MM.1S (cell line): ENCODE measurements around the gene AKR1E2.

Experiments used
- DNase-seq: peaks from one replicate; pipeline ENCODE4 v3.0.0-alpha.2; 2015
- H2AFZ ChIP-seq: fragments of 300-600 bp; sonication (generic); 2 replicates; pipeline ENCODE4 v1.6.0; 2016; ENCODE audit warnings: antibody characterized with exemption, low read length
- H3F3A ChIP-seq: fragments of 300-600 bp; sonication (generic); 2 replicates; pipeline ENCODE4 v1.6.1; 2016; ENCODE audit warnings: mild to moderate bottlenecking, antibody characterized with exemption, low read length, moderate library complexity, mixed read lengths; ENCODE audit not compliant: insufficient read depth
- H3K27ac ChIP-seq: fragments of 300-600 bp; sonication (generic); 2 replicates; pipeline ENCODE4 v1.5.1; 2016; ENCODE audit warnings: mild to moderate bottlenecking, low read length
- H3K27me3 ChIP-seq: fragments of 300-600 bp; sonication (generic); replicated peaks from 2 replicates; pipeline ENCODE4 v1.6.0; 2016; ENCODE audit warnings: low read length; ENCODE audit not compliant: insufficient read depth
- H3K36me3 ChIP-seq: fragments of 300-600 bp; sonication (generic); replicated peaks from 2 replicates; pipeline ENCODE4 v1.6.1; 2016; ENCODE audit warnings: mild to moderate bottlenecking, low read length, mixed read lengths; ENCODE audit not compliant: insufficient read depth
- H3K4me1 ChIP-seq: fragments of 300-600 bp; sonication (generic); 2 replicates; pipeline ENCODE4 v1.6.1; 2016; ENCODE audit warnings: low read length, mixed read lengths
- H3K4me2 ChIP-seq: fragments of 300-600 bp; sonication (generic); 2 replicates; pipeline ENCODE4 v1.6.0; 2016; ENCODE audit warnings: low read depth, low read length
- H3K4me3 ChIP-seq: fragments of 300-600 bp; sonication (generic); 2 replicates; pipeline ENCODE4 v1.5.1; 2016; ENCODE audit warnings: low read length, mixed read lengths
- H3K79me2 ChIP-seq: fragments of 300-600 bp; sonication (generic); 2 replicates; pipeline ENCODE4 v1.6.1; 2016; ENCODE audit warnings: mixed run types, low read length, mixed read lengths
- H3K9ac ChIP-seq: fragments of 300-600 bp; sonication (generic); 2 replicates; pipeline ENCODE4 v1.6.1; 2016; ENCODE audit warnings: low read length, mixed read lengths
- H3K9me2 ChIP-seq: fragments of 300-600 bp; sonication (generic); replicated peaks from 2 replicates; pipeline ENCODE4 v1.6.1; 2016; ENCODE audit warnings: mild to moderate bottlenecking, low read length, mixed read lengths; ENCODE audit not compliant: insufficient read depth
- H3K9me3 ChIP-seq: fragments of 300-600 bp; sonication (generic); replicated peaks from 2 replicates; pipeline ENCODE4 v1.6.1; 2016; ENCODE audit warnings: mild to moderate bottlenecking, low read length, mixed read lengths; ENCODE audit not compliant: insufficient read depth
- H4K20me1 ChIP-seq: fragments of 300-600 bp; sonication (generic); 2 replicates; pipeline ENCODE4 v1.6.1; 2016; ENCODE audit warnings: mild to moderate bottlenecking, low read length, moderate library complexity, mixed read lengths; ENCODE audit not compliant: insufficient read depth
- EZH2 ChIP-seq: fragments of 300-600 bp; sonication (generic); optimal IDR thresholded peaks from 2 replicates; pipeline ENCODE3; 2017; ENCODE audit warnings: low read depth, mild to moderate bottlenecking, antibody characterized with exemption, low read length, mixed read lengths
- EZH2phosphoT487 ChIP-seq: fragments of 300-600 bp; sonication (generic); IDR thresholded peaks from 2 replicates; pipeline ENCODE4 v1.6.1; 2018; ENCODE audit warnings: antibody characterized with exemption, low read length
- TF ChIP-seq, protein P1 (sequence below): fragments of 300-600 bp; sonication (generic); IDR thresholded peaks from 2 replicates; pipeline ENCODE4 v1.5.1; 2016; ENCODE audit warnings: antibody characterized with exemption, low read length, mixed read lengths

Gene AKR1E2

DNA sequence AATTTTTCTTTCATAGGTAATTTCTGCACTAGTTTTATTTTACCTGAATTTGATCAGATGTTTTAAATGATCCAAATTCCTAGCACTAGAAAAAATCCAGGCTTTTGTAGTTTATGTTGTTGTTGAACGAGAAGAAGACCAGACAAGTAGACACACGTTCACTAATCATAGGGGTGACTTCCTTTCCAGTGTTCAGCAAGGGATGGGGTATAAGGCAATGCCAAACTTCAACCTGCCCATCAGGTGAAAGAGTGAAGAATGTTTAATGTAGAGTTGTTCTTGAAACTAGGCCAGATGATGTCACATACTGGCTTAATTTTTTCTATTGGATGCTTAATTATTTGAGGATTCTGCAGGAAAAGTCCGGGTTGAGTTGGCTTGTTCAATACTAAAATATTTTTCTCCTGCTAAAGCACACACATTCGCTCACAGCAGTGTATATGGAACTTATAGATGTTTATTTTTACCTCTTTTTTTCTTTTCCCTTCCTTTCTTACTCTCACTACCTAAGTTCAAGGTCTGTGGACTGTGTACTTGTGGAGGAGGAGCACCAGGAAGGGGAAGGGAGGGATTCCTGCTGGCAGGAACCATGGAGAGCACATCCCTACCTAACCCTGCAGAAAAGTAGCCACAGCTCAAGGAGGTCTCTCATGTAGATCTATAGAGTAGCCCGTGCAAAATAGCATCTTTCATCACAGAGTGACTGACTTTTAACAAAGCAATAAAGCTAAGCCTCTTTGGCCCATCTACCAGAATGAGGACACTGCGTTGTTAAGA, 23.1 kb upstream of the AKR1E2 start:
- H3K36me3 ChIP-seq, result no peaks in the 10 kb centered on the region
- H2AFZ ChIP-seq, result no peak overlapping the region
- H3K9me2 ChIP-seq, result no peaks in the 10 kb centered on the region
- TF ChIP-seq, protein P1, sequence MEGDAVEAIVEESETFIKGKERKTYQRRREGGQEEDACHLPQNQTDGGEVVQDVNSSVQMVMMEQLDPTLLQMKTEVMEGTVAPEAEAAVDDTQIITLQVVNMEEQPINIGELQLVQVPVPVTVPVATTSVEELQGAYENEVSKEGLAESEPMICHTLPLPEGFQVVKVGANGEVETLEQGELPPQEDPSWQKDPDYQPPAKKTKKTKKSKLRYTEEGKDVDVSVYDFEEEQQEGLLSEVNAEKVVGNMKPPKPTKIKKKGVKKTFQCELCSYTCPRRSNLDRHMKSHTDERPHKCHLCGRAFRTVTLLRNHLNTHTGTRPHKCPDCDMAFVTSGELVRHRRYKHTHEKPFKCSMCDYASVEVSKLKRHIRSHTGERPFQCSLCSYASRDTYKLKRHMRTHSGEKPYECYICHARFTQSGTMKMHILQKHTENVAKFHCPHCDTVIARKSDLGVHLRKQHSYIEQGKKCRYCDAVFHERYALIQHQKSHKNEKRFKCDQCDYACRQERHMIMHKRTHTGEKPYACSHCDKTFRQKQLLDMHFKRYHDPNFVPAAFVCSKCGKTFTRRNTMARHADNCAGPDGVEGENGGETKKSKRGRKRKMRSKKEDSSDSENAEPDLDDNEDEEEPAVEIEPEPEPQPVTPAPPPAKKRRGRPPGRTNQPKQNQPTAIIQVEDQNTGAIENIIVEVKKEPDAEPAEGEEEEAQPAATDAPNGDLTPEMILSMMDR, result no peak
- TF ChIP-seq EZH2, result no peak
- no peak for TF ChIP-seq EZH2phosphoT487
- no peak overlapping the region for H3K27ac ChIP-seq
- no peak for DNase-seq
- H3K9ac ChIP-seq, result no peak overlapping the region
- H3K27me3 ChIP-seq, result no peaks in the 10 kb centered on the region
- H3K4me2 ChIP-seq, result no peak overlapping the region
- H3K79me2 ChIP-seq, result no peaks in the 10 kb centered on the region
- peaks cover 6% of the 10 kb centered on the region; the same call in 1 of the 2 replicates for H3K4me1 ChIP-seq
- H3K9me3 ChIP-seq, result no peaks in the 10 kb centered on the region
- peaks cover 10% of the 10 kb centered on the region; the same call in 1 of the 2 replicates for H3F3A ChIP-seq
- H3K4me3 ChIP-seq, result no peak overlapping the region
- no peaks in the 10 kb centered on the region for H4K20me1 ChIP-seq

DNA sequence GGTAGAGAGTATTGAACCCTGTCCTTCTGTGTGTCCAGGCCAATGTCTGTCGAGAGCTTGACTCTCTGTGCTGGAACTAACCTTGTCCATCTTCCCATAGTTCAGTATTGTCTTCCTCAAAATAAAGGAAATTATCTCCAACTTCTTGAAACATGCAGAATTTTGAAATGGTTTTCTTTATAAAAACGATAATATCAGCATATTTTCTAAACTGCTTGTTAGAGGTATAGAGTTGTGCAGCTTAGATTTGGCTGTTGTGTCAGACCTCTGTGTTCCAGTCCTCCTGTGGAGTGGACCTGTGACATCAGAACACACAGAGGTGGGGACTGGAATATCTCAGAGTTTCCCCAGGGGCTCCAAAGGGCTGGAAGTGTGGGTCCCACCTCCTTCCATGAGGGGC, 22.2 kb upstream of the AKR1E2 start:
- no peak for DNase-seq
- Histone ChIP-seq H3K27me3 (no peaks in the 10 kb centered on the region), H3K36me3 (no peaks in the 10 kb centered on the region), H3K9ac (no peak overlapping the region), H4K20me1 (no peaks in the 10 kb centered on the region), H3K27ac (no peak overlapping the region), H3K79me2 (no peaks in the 10 kb centered on the region), H3K9me3 (no peaks in the 10 kb centered on the region), H3K9me2 (no peaks in the 10 kb centered on the region), H3K4me3 (no peak overlapping the region), H3K4me2 (no peak overlapping the region), H3F3A (peaks cover 18% of the 10 kb centered on the region; the same call in 1 of the 2 replicates), H3K4me1 (peaks cover 11% of the 10 kb centered on the region), H2AFZ (no peak overlapping the region)
- TF ChIP-seq EZH2 (no peak), EZH2phosphoT487 (no peak)
- TF ChIP-seq, protein P1, result no peak

DNA sequence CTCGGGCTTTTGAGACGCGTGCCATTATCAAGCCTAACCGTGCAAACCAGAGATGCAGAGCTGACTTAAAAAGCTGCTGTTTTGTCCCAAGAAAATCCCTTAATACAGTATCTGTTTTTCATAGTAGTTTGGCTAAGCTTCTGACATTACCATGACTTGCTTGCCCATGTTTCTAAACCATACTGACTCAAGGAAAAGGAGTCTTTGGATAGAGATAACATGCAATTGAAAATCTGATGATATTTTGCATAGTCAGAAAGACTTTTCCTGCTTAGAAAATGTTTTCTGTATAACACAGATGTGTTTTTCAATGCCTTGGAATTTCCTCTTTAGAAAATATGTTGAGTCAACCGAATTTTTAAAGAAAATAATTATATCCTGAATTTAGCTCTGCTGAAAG, 21.5 kb upstream of the AKR1E2 start:
- H3K4me3 ChIP-seq, result no peak overlapping the region
- H3K9me2 ChIP-seq, result no peaks in the 10 kb centered on the region
- H4K20me1 ChIP-seq, result no peaks in the 10 kb centered on the region
- H2AFZ ChIP-seq, result no peak overlapping the region
- peaks cover 11% of the 10 kb centered on the region for H3K4me1 ChIP-seq
- TF ChIP-seq EZH2phosphoT487 (no peak), EZH2 (no peak)
- TF ChIP-seq, protein P1, result no peak
- no peaks in the 10 kb centered on the region for H3K27me3 ChIP-seq
- no peak overlapping the region for H3K9ac ChIP-seq
- no peaks in the 10 kb centered on the region for H3K9me3 ChIP-seq
- no peaks in the 10 kb centered on the region for H3K36me3 ChIP-seq
- H3K4me2 ChIP-seq, result no peak overlapping the region
- DNase-seq, result no peak
- no peak overlapping the region for H3K27ac ChIP-seq
- peaks cover 18% of the 10 kb centered on the region; the same call in 1 of the 2 replicates for H3F3A ChIP-seq
- no peaks in the 10 kb centered on the region for H3K79me2 ChIP-seq
